CD14-positive monocyte (primary cell): ENCODE measurements around the gene IL1RAPL1. TPM values are rescaled to one million over a fixed set of nuclear protein-coding genes. Genes with fewer than 3 reads are reported as not detected.

Source experiments
- DNase-seq, 3 donors: peaks; one replicate each; pipeline ENCODE4 v3.0.0-alpha.2; 2011 to 2022
- H2AFZ ChIP-seq: 2 replicates; pipeline ENCODE4 v1.6.0; 2012; ENCODE audit warnings: mild to moderate bottlenecking, low read depth, low read length, inconsistent platforms; ENCODE audit not compliant: insufficient read depth, poor library complexity, severe bottlenecking
- H3K27ac ChIP-seq, 2 donors: 1 replicate in 1 of 2; 2 replicates in 1 of 2; pipeline ENCODE4 v1.5.1; 2012 to 2013; ENCODE audit warnings: low read length in 2 of 2, control low read depth in 1 of 2, inconsistent platforms in 1 of 2, low read depth in 1 of 2, mild to moderate bottlenecking in 1 of 2
- H3K27me3 ChIP-seq, 2 donors: one replicate each; pipeline versions ENCODE4 v1.6.0 to v1.6.1; 2011 to 2013; ENCODE audit warnings: low read length in 2 of 2; ENCODE audit not compliant: control insufficient read depth in 2 of 2, insufficient read depth in 2 of 2
- H3K36me3 ChIP-seq, 2 donors: replicated peaks in 1 of 2; 1 replicate in 1 of 2; 2 replicates in 1 of 2; pipeline versions ENCODE4 v1.5.1 to v1.6.1; 2012 to 2013; ENCODE audit warnings: low read length in 2 of 2, control low read depth in 1 of 2, inconsistent platforms in 1 of 2, mild to moderate bottlenecking in 1 of 2; ENCODE audit not compliant: insufficient read depth in 2 of 2, control insufficient read depth in 1 of 2
- H3K4me1 ChIP-seq, 2 donors: 1 replicate in 1 of 2; 2 replicates in 1 of 2; pipeline versions ENCODE4 v1.5.1 to v1.6.1; 2012 to 2013; ENCODE audit warnings: low read length in 2 of 2, control low read depth in 1 of 2, inconsistent platforms in 1 of 2, mild to moderate bottlenecking in 1 of 2, moderate library complexity in 1 of 2; ENCODE audit not compliant: insufficient read depth in 2 of 2, control insufficient read depth in 1 of 2
- H3K4me2 ChIP-seq: replicated peaks from 2 replicates; pipeline ENCODE3; 2012; ENCODE audit warnings: low read length, moderate library complexity, mild to moderate bottlenecking; ENCODE audit not compliant: poor library complexity, severe bottlenecking; ENCODE audit errors: extremely low read depth
- H3K4me3 ChIP-seq, 3 experiments: fragments of 200-600 bp in 1 of 3; sonication (generic) in 1 of 3; replicated peaks in 1 of 3; 1 replicate in 2 of 3; 2 replicates in 1 of 3; pipeline ENCODE4 v1.5.1; 2011 to 2013; ENCODE audit warnings: low read length in 3 of 3, mild to moderate bottlenecking in 3 of 3, control low read depth in 2 of 3, low read depth in 2 of 3, inconsistent platforms in 1 of 3, moderate library complexity in 1 of 3
- H3K79me2 ChIP-seq: 2 replicates; pipeline ENCODE4 v1.6.0; 2012; ENCODE audit warnings: mild to moderate bottlenecking, control low read depth, inconsistent platforms, low read length, moderate library complexity; ENCODE audit not compliant: insufficient read depth
- H3K9ac ChIP-seq: 2 replicates; pipeline ENCODE4 v1.6.0; 2017; ENCODE audit warnings: low read length, mild to moderate bottlenecking; ENCODE audit not compliant: insufficient read depth, poor library complexity, severe bottlenecking
- H3K9me3 ChIP-seq, 2 donors: replicated peaks in 1 of 2; 1 replicate in 1 of 2; 2 replicates in 1 of 2; pipeline versions ENCODE4 v1.5.1 to v1.6.1; 2012 to 2013; ENCODE audit warnings: low read length in 2 of 2, control low read depth in 1 of 2; ENCODE audit not compliant: control insufficient read depth in 1 of 2, insufficient read depth in 1 of 2
- H4K20me1 ChIP-seq: 2 replicates; pipeline ENCODE4 v1.6.0; 2012; ENCODE audit warnings: mild to moderate bottlenecking, low read length, control low read depth, moderate library complexity; ENCODE audit not compliant: insufficient read depth
- H3K27ac Mint-ChIP-seq, 7 donors: one replicate each; pipeline ENCODE4 v1.8.0; 2020; ENCODE audit warnings: mild to moderate bottlenecking in 7 of 7, mixed read lengths in 7 of 7, moderate library complexity in 6 of 7, inconsistent platforms in 2 of 7
- H3K27me3 Mint-ChIP-seq, 3 donors: one replicate each; pipeline ENCODE4 v1.8.0; 2021 to 2022; ENCODE audit warnings: low read depth in 3 of 3, mild to moderate bottlenecking in 3 of 3, mixed read lengths in 3 of 3, moderate library complexity in 3 of 3, inconsistent platforms in 1 of 3
- H3K36me3 Mint-ChIP-seq, 2 donors: one replicate each; pipeline ENCODE4 v1.8.0; 2020; ENCODE audit warnings: mixed read lengths in 2 of 2, inconsistent platforms in 1 of 2, mild to moderate bottlenecking in 1 of 2
- H3K4me1 Mint-ChIP-seq: one replicate; pipeline ENCODE4 v1.8.0; 2020; ENCODE audit warnings: mild to moderate bottlenecking, mixed read lengths
- H3K4me3 Mint-ChIP-seq, 2 donors: one replicate each; pipeline ENCODE4 v1.8.0; 2020; ENCODE audit warnings: mild to moderate bottlenecking in 2 of 2, mixed read lengths in 2 of 2, moderate library complexity in 1 of 2
- H3K9me3 Mint-ChIP-seq, 7 donors: one replicate each; pipeline ENCODE4 v1.8.0; 2020 to 2022; ENCODE audit warnings: mixed read lengths in 7 of 7, mild to moderate bottlenecking in 6 of 7, moderate library complexity in 6 of 7, inconsistent platforms in 2 of 7
- WGBS: methylation state at CpG from one replicate; pipeline ENCODE4 v1.1.5; 2013; ENCODE audit warnings: missing lambda C conversion rate; ENCODE audit not compliant: insufficient coverage; 5-methylcytosine and 5-hydroxymethylcytosine counted together
- intact Hi-C, 2 donors: fragments of 100-400 bp; cut with micrococcal nuclease; formaldehyde crosslinking; loops; one replicate each; pipeline versions ENCODE4 v1.15.0 to v1.15.1; 2023
- polyA plus RNA-seq, 3 donors: library from polyadenylated mRNA; depleted of rRNA in 1 of 3; unstranded in 2 of 3; stranded (reverse) in 1 of 3; fragments of 300-500 nt in 2 of 3; fragments of >200 nt in 1 of 3; fragmentation: Illumina TruSeq in 2 of 3; gene quantifications; 1 replicate in 2 of 3; 2 replicates in 1 of 3; pipeline ENCODE4 v1.2.3, GENCODE V29; 2012 to 2021
- TF ChIP-seq, protein P1 (sequence below): fragments of 200-600 bp; IDR thresholded peaks from one replicate; pipeline ENCODE4 v1.8.0; 2022; ENCODE audit warnings: antibody characterized with exemption, mild to moderate bottlenecking

IL1RAPL1 gene
- polyA plus RNA-seq, 3 donors = not detected

DNA sequence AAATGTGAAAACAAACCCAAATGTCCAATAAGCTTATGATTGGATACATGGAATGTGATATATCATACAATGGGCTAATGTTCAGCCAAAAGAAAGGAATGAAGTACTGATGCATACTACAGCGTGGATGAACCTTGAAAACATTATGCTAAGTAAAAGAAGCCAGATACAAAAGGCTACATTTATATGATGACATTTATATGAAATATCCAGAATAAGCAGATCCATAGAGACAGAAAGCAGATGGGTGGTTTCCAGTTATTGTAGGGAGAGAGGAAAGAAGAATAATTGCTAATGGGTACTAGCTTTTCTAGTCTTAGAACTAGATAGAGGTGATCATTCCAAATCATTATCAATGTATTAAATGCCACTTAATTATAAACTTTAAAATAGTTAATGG lies 801.3 kb downstream of the IL1RAPL1 start:
- Histone ChIP-seq H3K4me3 (no peak overlapping the region), H3K27ac (no peak overlapping the region), H3K36me3 (no peaks in the 10 kb centered on the region), H3K4me1 (no peaks in the 10 kb centered on the region), H3K9ac (no peak overlapping the region), H3K79me2 (no peaks in the 10 kb centered on the region), H3K27me3 (no peaks in the 10 kb centered on the region), H3K4me2 (no peak overlapping the region), H2AFZ (no peak overlapping the region), H4K20me1 (no peaks in the 10 kb centered on the region), H3K9me3 (no peaks in the 10 kb centered on the region)
- no CpG with 5 or more reads among the region's 1 CpG for WGBS
- Mint-ChIP-seq H3K36me3 (no peaks in the 10 kb centered on the region), H3K4me3 (no peak overlapping the region), H3K9me3 (peaks cover 0 to 5% (median 0%) of the 10 kb centered on the region in 7 donors), H3K4me1 (no peaks in the 10 kb centered on the region), H3K27ac (no peak overlapping the region), H3K27me3 (peaks cover 0 to 2% (median 0%) of the 10 kb centered on the region in 3 donors)
- intact Hi-C loops = no loop called here
- TF ChIP-seq, protein P1, sequence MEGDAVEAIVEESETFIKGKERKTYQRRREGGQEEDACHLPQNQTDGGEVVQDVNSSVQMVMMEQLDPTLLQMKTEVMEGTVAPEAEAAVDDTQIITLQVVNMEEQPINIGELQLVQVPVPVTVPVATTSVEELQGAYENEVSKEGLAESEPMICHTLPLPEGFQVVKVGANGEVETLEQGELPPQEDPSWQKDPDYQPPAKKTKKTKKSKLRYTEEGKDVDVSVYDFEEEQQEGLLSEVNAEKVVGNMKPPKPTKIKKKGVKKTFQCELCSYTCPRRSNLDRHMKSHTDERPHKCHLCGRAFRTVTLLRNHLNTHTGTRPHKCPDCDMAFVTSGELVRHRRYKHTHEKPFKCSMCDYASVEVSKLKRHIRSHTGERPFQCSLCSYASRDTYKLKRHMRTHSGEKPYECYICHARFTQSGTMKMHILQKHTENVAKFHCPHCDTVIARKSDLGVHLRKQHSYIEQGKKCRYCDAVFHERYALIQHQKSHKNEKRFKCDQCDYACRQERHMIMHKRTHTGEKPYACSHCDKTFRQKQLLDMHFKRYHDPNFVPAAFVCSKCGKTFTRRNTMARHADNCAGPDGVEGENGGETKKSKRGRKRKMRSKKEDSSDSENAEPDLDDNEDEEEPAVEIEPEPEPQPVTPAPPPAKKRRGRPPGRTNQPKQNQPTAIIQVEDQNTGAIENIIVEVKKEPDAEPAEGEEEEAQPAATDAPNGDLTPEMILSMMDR = no peak
- DNase-seq = no peak

DNA sequence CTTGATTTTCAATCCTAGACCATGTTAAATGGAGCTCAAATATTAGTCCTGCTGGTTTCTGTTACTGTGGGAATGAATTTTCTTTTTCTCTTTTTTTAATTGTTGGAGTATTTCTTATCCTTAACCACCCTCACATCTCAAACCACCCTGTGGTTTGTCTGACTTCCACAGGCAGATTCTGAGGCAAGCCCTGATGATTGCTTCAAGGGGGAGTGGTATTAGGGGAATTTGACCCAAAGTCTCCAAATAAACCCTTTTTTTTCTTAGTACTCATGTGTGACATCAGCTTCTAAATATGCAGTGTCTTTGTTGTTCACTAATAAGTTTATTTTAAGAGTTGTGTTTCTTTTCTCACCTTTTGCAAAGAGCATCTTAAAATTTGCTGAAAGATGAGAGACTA lies 810.3 kb downstream of the IL1RAPL1 start:
- H3K27ac Mint-ChIP-seq = no peak overlapping the region
- peaks cover 0 to 2% (median 0%) of the 10 kb centered on the region in 3 donors for H3K27me3 Mint-ChIP-seq
- intact Hi-C loops = no loop called here

More for the DNA sequence above, 810.3 kb downstream of the IL1RAPL1 start:
- Histone ChIP-seq H3K27me3 (no peaks in the 10 kb centered on the region), H3K36me3 (no peaks in the 10 kb centered on the region), H3K4me2 (no peak overlapping the region), H3K79me2 (no peaks in the 10 kb centered on the region), H3K4me3 (no peak overlapping the region), H2AFZ (no peak overlapping the region), H3K9ac (no peak overlapping the region), H4K20me1 (no peaks in the 10 kb centered on the region), H3K9me3 (no peaks in the 10 kb centered on the region), H3K4me1 (no peaks in the 10 kb centered on the region), H3K27ac (no peak overlapping the region)
- Mint-ChIP-seq H3K9me3 (peaks cover 0 to 3% (median 0%) of the 10 kb centered on the region in 7 donors), H3K4me1 (no peaks in the 10 kb centered on the region), H3K36me3 (no peaks in the 10 kb centered on the region), H3K4me3 (no peak overlapping the region)
- no peak for DNase-seq
- TF ChIP-seq, protein P1 = no peak
